GM18858 (cell line): ENCODE data around the gene SERTM2.

Experiments used
- ATAC-seq: cut with Tn5 transposase; IDR thresholded peaks from one replicate; pipeline ENCODE4 v1.9.1; 2021; ENCODE audit not compliant: unreplicated experiment

The SERTM2 gene

GRCh38 chrX:111555406-111555958 is 44.0 kb downstream of the SERTM2 start:
- ATAC-seq = no peak

DNA sequence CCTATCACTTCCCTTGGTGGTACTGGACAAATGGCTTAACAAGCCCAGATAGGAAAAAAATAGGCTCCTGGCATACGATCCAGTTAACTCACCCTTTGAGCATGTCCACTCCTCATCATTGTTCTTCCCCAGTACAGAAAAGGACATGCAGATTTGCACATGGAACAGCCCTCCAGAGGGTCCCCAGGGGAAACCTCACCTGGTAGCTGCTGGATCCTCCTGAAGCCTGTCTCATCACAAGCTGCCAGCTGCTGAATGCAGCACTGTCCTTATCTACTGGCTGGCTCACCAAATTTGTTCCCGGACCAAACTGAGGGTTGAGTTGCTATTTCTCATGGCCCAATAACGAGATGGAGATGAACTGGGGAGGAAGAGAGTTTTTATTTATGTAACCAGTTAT is 49.4 kb downstream of the SERTM2 start:
- no peak for ATAC-seq

GRCh38 chrX:111561851-111562250 is 50.4 kb downstream of the SERTM2 start:
- no peak for ATAC-seq

DNA sequence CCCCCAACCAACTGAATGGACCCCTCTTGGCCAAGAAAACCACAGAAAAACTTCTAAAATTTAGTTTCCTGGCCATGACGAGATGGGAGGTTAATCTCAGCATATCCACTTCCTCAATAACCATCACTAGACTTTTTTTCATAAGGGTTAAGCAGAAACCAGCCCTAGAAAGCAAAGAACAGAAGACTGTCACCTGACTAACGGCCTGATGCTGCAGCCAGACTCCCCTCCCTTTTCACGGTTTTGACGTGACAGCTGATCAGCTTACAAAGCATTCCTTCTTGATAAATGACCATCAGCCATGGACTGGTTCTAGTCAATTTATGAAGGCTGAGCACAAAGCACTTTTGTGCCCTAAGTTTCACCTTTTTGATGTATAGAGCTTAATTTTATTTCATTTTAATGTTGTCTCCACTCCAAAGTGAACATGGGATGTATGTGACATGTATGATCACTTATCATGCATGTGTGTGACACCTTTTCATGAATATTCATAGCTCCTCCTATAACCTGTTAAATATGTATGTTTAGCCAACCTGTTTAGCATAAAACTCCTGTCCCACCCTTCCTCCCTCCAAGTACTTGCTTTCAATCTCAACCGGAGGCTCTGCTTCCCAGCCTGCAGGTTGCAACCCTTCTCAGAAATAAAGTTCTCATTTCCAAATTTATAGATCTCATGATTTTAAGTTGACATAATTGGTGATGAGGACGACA is 56.3 kb downstream of the SERTM2 start:
- no peak for ATAC-seq

- no peak for ATAC-seq
Observed at GRCh38 chrX:111568354-111568753, 56.9 kb downstream of the SERTM2 start.

DNA sequence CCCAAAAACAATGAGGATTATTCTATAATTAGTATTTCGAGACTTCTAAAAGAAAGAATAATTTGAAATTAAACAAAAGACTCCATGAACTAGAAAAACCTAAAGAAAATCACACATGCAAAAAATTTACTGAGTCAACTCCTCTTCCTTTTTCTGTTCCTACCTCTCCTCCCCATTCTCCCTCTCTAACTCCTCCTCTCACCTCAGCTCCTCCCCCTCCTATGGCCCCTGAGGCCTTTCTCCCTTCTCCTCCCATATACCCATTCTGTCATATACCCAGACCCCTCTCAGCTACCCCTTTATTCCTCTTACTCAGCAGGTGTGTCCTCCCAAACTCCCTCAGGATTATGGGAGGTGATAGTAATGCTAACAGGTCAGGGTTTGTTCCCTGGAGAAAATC is 57.4 kb downstream of the SERTM2 start:
- no peak for ATAC-seq
